Measurements from ENCODE around the gene CCDC88C. TPM values are rescaled to one million over a fixed set of nuclear protein-coding genes. Genes with fewer than 3 reads are reported as not detected.

The CCDC88C gene
- total and polyA plus RNA-seq, 2 experiments from 2014 or later: 23.6 to 60.7 TPM

- TF ChIP-seq CREB1 (CRISPR knock-in tag; IDR thresholded peaks at IDR 0.05; ENCODE audit: low read depth): no peak
Observed at GRCh38 chr14:91241863-91242262, 175.8 kb downstream of the CCDC88C start (continued).

GRCh38 chr14:91238661-91239060 is 179.0 kb downstream of the CCDC88C start:
- H3K27me3 Mint-ChIP-seq (ENCODE audit: insufficient read depth, low read depth, poor library complexity): peaks cover 11% of the 10 kb centered on the region
- no peak for TF ChIP-seq ZNF462 (CRISPR knock-in tag; IDR thresholded peaks at IDR 0.05)
- no peak for TF ChIP-seq ZNF114 (CRISPR knock-in tag; IDR thresholded peaks at IDR 0.05)
- no peak for TF ChIP-seq CTCF (conservative IDR thresholded peaks at IDR 0.05; ENCODE audit: low read depth in 2 of 2)
- TF ChIP-seq CREB1 (CRISPR knock-in tag; IDR thresholded peaks at IDR 0.05; ENCODE audit: low read depth): no peak
- no peak for TF ChIP-seq EZH2phosphoT487 (IDR thresholded peaks at IDR 0.05; ENCODE audit: unreplicated experiment)
- no peak for TF ChIP-seq JUNB (IDR thresholded peaks at IDR 0.05; ENCODE audit: unreplicated experiment)
- no peak for TF ChIP-seq POLR2AphosphoS5 (IDR thresholded peaks at IDR 0.05; ENCODE audit: low read depth)
- no peak for TF ChIP-seq ZNF331 (CRISPR knock-in tag; IDR thresholded peaks at IDR 0.05; ENCODE audit: low read depth)
- TF ChIP-seq ETS1 (IDR thresholded peaks at IDR 0.05): no peak
- TF ChIP-seq REST (IDR thresholded peaks at IDR 0.05; ENCODE audit: unreplicated experiment): no peak
- no peak for TF ChIP-seq NANOG (IDR thresholded peaks at IDR 0.05; ENCODE audit: borderline replicate concordance)
- TF ChIP-seq STAT1 (IDR thresholded peaks at IDR 0.05; ENCODE audit: unreplicated experiment): no peak
- TF ChIP-seq EZH2 (IDR thresholded peaks at IDR 0.05; ENCODE audit: low read depth, unreplicated experiment): no peak
- Histone ChIP-seq H2AFZ (no peak overlapping the region), H4K20me1 (replicated peaks; ENCODE audit: insufficient read depth) (no peaks in the 10 kb centered on the region), H3K4me3 (no peak overlapping the region), H3K79me2 (replicated peaks; ENCODE audit: insufficient read depth) (no peaks in the 10 kb centered on the region), H3K9me2 (ENCODE audit: insufficient read depth) (no peaks in the 10 kb centered on the region), H3K27ac (ENCODE audit: low read depth) (no peak overlapping the region), H3F3A (replicated peaks; ENCODE audit: low read depth) (no peaks in the 10 kb centered on the region), H3K4me1 (ENCODE audit: insufficient read depth) (no peaks in the 10 kb centered on the region), H3K36me3 (ENCODE audit: insufficient read depth) (no peaks in the 10 kb centered on the region), H3K27me3 (ENCODE audit: insufficient read depth) (no peaks in the 10 kb centered on the region), H3K4me2 (no peak overlapping the region)
- no peak for ATAC-seq
- peaks cover 3% of the 10 kb centered on the region; the same call in 1 of the 3 replicates for H3K4me1 Mint-ChIP-seq
- no peak overlapping the region for H3K27ac Mint-ChIP-seq
- 0 out of 3 replicates have a peak, but pooled peaks cover 2% of the 10 kb centered on the region for H3K36me3 Mint-ChIP-seq (ENCODE audit: low read depth)
- H3K9me3 Mint-ChIP-seq: peaks cover 4% of the 10 kb centered on the region; the same call in 1 of the 3 replicates
- no peak for DNase-seq (ENCODE audit: low spot score)
- H3K4me3 Mint-ChIP-seq: no peak overlapping the region
